GM12878 (cell line): ENCODE measurements around the gene CTNNA3. TPM values are rescaled to one million over a fixed set of nuclear protein-coding genes. Genes with fewer than 3 reads are reported as not detected.

ENCODE experiments used
- ATAC-seq: fragments of 200-7000 bp; cut with Tn5 transposase; 3 replicates; pipeline ENCODE4 v1.9.1; 2020; ENCODE audit warnings: mild to moderate bottlenecking, moderate library complexity
- BruUV-seq: library from RNA; stranded (reverse); fragments of 400-500 nt; replicated peaks from 2 replicates; lab custom pipeline; 2021; lab: Mats Ljungman, UMichigan
- CTCF ChIA-PET: fragments of 300-600 bp; sonication (Branson Sonifier 250); formaldehyde crosslinking; extraction: SDS; loops from one replicate; lab custom pipeline; 2021; ENCODE audit warnings: inconsistent platforms; lab: Yijun Ruan, JAX
- POLR2A ChIA-PET: fragments of 350-600 bp; formaldehyde crosslinking; extraction: SDS; loops from one replicate; lab custom pipeline; 2021; ENCODE audit warnings: inconsistent platforms; lab: Charles Lee
- RAD21 ChIA-PET: fragments of 300-600 bp; sonication (Branson Sonifier 250); formaldehyde crosslinking; loops from one replicate; lab custom pipeline; 2023; ENCODE audit warnings: antibody characterized with exemption; ENCODE audit not compliant: unreplicated experiment; lab: Charles Lee
- SMC1A ChIA-PET: fragments of 300-600 bp; sonication (Branson Sonifier 250); formaldehyde crosslinking; loops from one replicate; lab custom pipeline; 2023; ENCODE audit not compliant: unreplicated experiment, uncharacterized antibody; lab: Charles Lee
- DNase-seq: peaks from one replicate; pipeline ENCODE4 v3.0.0-alpha.2; 2011; ENCODE audit warnings: low read depth, low spot score
- FAIRE-seq: peaks from 3 replicates; lab custom pipeline; 2011; peaks lifted over from hg19 to GRCh38; lab: Jason Lieb, UNC
- H2AFZ ChIP-seq: 2 replicates; pipeline ENCODE4 v1.6.0; 2011; ENCODE audit warnings: low read depth, low read length, control low read depth; ENCODE audit not compliant: control insufficient read depth
- H3K27ac ChIP-seq: 2 replicates; pipeline ENCODE4 v1.5.1; 2011; ENCODE audit warnings: control low read depth; ENCODE audit not compliant: control insufficient read depth, insufficient read depth
- H3K27me3 ChIP-seq, 2 experiments: replicated peaks in 1 of 2; 2 replicates each; pipeline versions ENCODE4 v1.6.0 to v1.6.1; 2011; ENCODE audit warnings: low read length in 1 of 2; ENCODE audit not compliant: control insufficient read depth in 2 of 2, insufficient read depth in 2 of 2
- H3K36me3 ChIP-seq, 2 experiments: 2 replicates each; pipeline ENCODE4 v1.5.1; 2011; ENCODE audit warnings: low read length in 1 of 2; ENCODE audit not compliant: control insufficient read depth in 2 of 2, insufficient read depth in 2 of 2
- H3K4me1 ChIP-seq: 2 replicates; pipeline ENCODE4 v1.6.1; 2011; ENCODE audit warnings: mild to moderate bottlenecking, low read length, moderate library complexity, mixed read lengths; ENCODE audit not compliant: control insufficient read depth, insufficient read depth
- H3K4me2 ChIP-seq: 2 replicates; pipeline ENCODE4 v1.6.0; 2011; ENCODE audit warnings: control low read depth; ENCODE audit not compliant: control insufficient read depth, insufficient read depth
- H3K4me3 ChIP-seq: fragments of 200-600 bp; sonication (generic); 2 replicates; pipeline ENCODE4 v1.5.1; 2016
- H3K79me2 ChIP-seq: 2 replicates; pipeline ENCODE4 v1.6.0; 2011; ENCODE audit warnings: low read length; ENCODE audit not compliant: control insufficient read depth, insufficient read depth
- H3K9ac ChIP-seq: 2 replicates; pipeline ENCODE4 v1.8.0; 2011; ENCODE audit warnings: low read length, control low read depth, mixed read lengths; ENCODE audit not compliant: control insufficient read depth, insufficient read depth
- H3K9me3 ChIP-seq: replicated peaks from 3 replicates; pipeline ENCODE4 v1.5.1; 2011; ENCODE audit warnings: mild to moderate bottlenecking, low read length; ENCODE audit not compliant: control insufficient read depth, insufficient read depth
- H4K20me1 ChIP-seq: 2 replicates; pipeline ENCODE4 v1.6.0; 2011; ENCODE audit not compliant: control insufficient read depth, insufficient read depth
- BCL3 ChIP-seq: IDR thresholded peaks from 2 replicates; pipeline ENCODE4 v1.6.1; 2011; ENCODE audit warnings: borderline replicate concordance, low read depth, mild to moderate bottlenecking, moderate library complexity, low read length; ENCODE audit not compliant: insufficient read depth, poor library complexity, severe bottlenecking
- CHD1 ChIP-seq: IDR thresholded peaks from 2 replicates; pipeline ENCODE4 v1.6.1; 2012; ENCODE audit warnings: low read depth, low read length, improper control_type of control experiment
- CHD2 ChIP-seq: IDR thresholded peaks from 2 replicates; pipeline ENCODE4 v1.6.1; 2011; ENCODE audit warnings: low read depth, low read length, improper control_type of control experiment, borderline replicate concordance
- HDAC6 ChIP-seq: fragments of 200-600 bp; sonication (generic); IDR thresholded peaks from one replicate; pipeline ENCODE4 v1.8.0; 2017; ENCODE audit warnings: antibody characterized with exemption; ENCODE audit not compliant: unreplicated experiment
- POLR2AphosphoS5 ChIP-seq: IDR thresholded peaks from 2 replicates; pipeline ENCODE4 v1.6.1; 2011; ENCODE audit warnings: mild to moderate bottlenecking, low read length, inconsistent platforms
- RELB ChIP-seq: fragments of 450-650 bp; IDR thresholded peaks from 2 replicates; pipeline ENCODE4 v1.6.1; 2017; ENCODE audit warnings: low read depth, mild to moderate bottlenecking, moderate library complexity
- RFX5 ChIP-seq: IDR thresholded peaks from 2 replicates; pipeline ENCODE4 v1.6.1; 2011; ENCODE audit warnings: low read depth, low read length, improper control_type of control experiment
- SP1 ChIP-seq: IDR thresholded peaks from one replicate; pipeline ENCODE4 v1.6.1; 2011; ENCODE audit warnings: low read depth, low read length
- USF1 ChIP-seq: IDR thresholded peaks from 2 replicates; pipeline ENCODE4 v1.6.1; 2011; ENCODE audit warnings: borderline replicate concordance, low read depth, mild to moderate bottlenecking, moderate library complexity, mixed read lengths, low read length; ENCODE audit not compliant: insufficient read depth; ENCODE audit errors: extremely low read length
- YBX1 ChIP-seq: fragments of 450-650 bp; IDR thresholded peaks from 2 replicates; pipeline ENCODE4 v1.6.1; 2016; ENCODE audit warnings: antibody characterized with exemption
- ZNF217 ChIP-seq: fragments of 450-650 bp; IDR thresholded peaks from 2 replicates; pipeline ENCODE4 v1.6.1; 2017; ENCODE audit warnings: antibody characterized with exemption, mild to moderate bottlenecking
- in situ Hi-C: fragments of 300-500 bp; cut with MboI; formaldehyde crosslinking; loops from 9 replicates; pipeline ENCODE4 v1.14.3; 2018; ENCODE audit warnings: mixed read lengths
- intact Hi-C: fragments of 100-400 bp; cut with micrococcal nuclease; formaldehyde crosslinking; loops from one replicate; pipeline ENCODE4 v1.14.2; 2022; ENCODE audit not compliant: unreplicated experiment
- polyA plus RNA-seq, 11 experiments: library from polyadenylated mRNA; depleted of rRNA in 4 of 11; unstranded in 6 of 11; stranded (reverse) in 5 of 11; fragments of >200 nt; fragmentation: Nextera tagmentation in 4 of 11; fragmentation: Illumina TruSeq in 1 of 11; extraction: Ambion mirVana in 4 of 11; extraction: Trizol in 1 of 11; gene quantifications; 1 replicate in 1 of 11; 2 replicates in 10 of 11; pipeline versions ENCODE4 v1.2.1 to v1.2.3, GENCODE V29; 2011 to 2016; ENCODE audit warnings: inconsistent platforms in 2 of 11, missing spikeins in 2 of 11, low read depth in 1 of 11
- total RNA-seq, 4 experiments: library from RNA; depleted of rRNA in 3 of 4; stranded (reverse); fragments of >200 nt in 3 of 4; fragmentation: Illumina TruSeq in 1 of 4; extraction: Trizol in 1 of 4; gene quantifications; 2 replicates each; pipeline versions ENCODE4 v1.2.1 to v1.2.3, GENCODE V29; 2013 to 2021
- TF ChIP-seq, protein P1 (sequence below): fragments of 450-650 bp; IDR thresholded peaks from 2 replicates; pipeline ENCODE4 v1.6.1; 2016; ENCODE audit warnings: mild to moderate bottlenecking, moderate library complexity, borderline replicate concordance
- TF ChIP-seq, protein P2 (sequence below): fragments of 450-650 bp; IDR thresholded peaks from 2 replicates; pipeline ENCODE4 v1.6.1; 2017; ENCODE audit warnings: borderline replicate concordance

The CTNNA3 gene
- total and polyA plus RNA-seq, 10 of the 15 experiments (the other 5 are each of a cell fraction or from before 2014, with no cell fraction given): under 0.01 to 4.5 (median 0.22) TPM; not detected in 2

DNA sequence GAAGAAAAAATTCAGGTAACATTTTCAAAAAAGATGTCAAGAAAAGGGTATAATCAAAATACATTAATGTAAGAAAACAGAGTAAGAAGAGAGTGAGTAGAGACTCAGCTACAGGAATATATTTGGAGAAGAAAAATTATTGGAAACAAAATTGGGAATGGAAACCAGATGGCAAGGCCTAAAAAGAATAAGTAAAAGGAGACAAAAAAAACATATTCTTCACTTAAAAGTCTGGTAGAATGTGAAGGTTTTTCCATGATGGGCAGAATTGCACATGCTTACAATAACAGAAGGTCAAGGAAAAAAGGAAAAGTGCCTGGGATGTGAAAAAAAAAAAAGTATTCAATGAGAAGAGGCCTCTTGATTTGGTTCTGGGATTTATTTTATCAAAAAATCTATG, 1832.0 kb downstream of the CTNNA3 start:
- no TSS peak for BruUV-seq
- in situ Hi-C loops (no loop called here), intact Hi-C loops (no loop called here)
- CTCF ChIA-PET: no interaction called here
- Histone ChIP-seq H3K36me3 (no peaks in the 10 kb centered on the region), H3K9ac (no peak overlapping the region), H3K4me3 (no peak overlapping the region), H3K27ac (no peak overlapping the region), H2AFZ (no peak overlapping the region), H3K79me2 (no peaks in the 10 kb centered on the region), H3K4me1 (no peaks in the 10 kb centered on the region), H4K20me1 (no peaks in the 10 kb centered on the region), H3K9me3 (no peaks in the 10 kb centered on the region), H3K4me2 (no peak overlapping the region), H3K27me3 (no peaks in the 10 kb centered on the region)
- ATAC-seq: no peak
- FAIRE-seq: no peak
- RAD21 ChIA-PET: no interaction called here
- SMC1A ChIA-PET: interaction anchor here (1.0 to 1.4 kb wide), 2 partner anchors 18 to 21 kb away, joined by 3 read pairs; no protein-coding TSS in a partner anchor
- no peak for DNase-seq
- POLR2A ChIA-PET: no interaction called here
- TF ChIP-seq RELB (no peak), YBX1 (no peak), BCL3 (no peak), RFX5 (no peak), USF1 (no peak), SP1 (no peak), CHD2 (no peak), CHD1 (no peak), HDAC6 (no peak), POLR2AphosphoS5 (no peak), ZNF217 (no peak)
- TF ChIP-seq, protein P1, sequence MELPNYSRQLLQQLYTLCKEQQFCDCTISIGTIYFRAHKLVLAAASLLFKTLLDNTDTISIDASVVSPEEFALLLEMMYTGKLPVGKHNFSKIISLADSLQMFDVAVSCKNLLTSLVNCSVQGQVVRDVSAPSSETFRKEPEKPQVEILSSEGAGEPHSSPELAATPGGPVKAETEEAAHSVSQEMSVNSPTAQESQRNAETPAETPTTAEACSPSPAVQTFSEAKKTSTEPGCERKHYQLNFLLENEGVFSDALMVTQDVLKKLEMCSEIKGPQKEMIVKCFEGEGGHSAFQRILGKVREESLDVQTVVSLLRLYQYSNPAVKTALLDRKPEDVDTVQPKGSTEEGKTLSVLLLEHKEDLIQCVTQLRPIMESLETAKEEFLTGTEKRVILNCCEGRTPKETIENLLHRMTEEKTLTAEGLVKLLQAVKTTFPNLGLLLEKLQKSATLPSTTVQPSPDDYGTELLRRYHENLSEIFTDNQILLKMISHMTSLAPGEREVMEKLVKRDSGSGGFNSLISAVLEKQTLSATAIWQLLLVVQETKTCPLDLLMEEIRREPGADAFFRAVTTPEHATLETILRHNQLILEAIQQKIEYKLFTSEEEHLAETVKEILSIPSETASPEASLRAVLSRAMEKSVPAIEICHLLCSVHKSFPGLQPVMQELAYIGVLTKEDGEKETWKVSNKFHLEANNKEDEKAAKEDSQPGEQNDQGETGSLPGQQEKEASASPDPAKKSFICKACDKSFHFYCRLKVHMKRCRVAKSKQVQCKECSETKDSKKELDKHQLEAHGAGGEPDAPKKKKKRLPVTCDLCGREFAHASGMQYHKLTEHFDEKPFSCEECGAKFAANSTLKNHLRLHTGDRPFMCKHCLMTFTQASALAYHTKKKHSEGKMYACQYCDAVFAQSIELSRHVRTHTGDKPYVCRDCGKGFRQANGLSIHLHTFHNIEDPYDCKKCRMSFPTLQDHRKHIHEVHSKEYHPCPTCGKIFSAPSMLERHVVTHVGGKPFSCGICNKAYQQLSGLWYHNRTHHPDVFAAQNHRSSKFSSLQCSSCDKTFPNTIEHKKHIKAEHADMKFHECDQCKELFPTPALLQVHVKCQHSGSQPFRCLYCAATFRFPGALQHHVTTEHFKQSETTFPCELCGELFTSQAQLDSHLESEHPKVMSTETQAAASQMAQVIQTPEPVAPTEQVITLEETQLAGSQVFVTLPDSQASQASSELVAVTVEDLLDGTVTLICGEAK: no peak
- TF ChIP-seq, protein P2, sequence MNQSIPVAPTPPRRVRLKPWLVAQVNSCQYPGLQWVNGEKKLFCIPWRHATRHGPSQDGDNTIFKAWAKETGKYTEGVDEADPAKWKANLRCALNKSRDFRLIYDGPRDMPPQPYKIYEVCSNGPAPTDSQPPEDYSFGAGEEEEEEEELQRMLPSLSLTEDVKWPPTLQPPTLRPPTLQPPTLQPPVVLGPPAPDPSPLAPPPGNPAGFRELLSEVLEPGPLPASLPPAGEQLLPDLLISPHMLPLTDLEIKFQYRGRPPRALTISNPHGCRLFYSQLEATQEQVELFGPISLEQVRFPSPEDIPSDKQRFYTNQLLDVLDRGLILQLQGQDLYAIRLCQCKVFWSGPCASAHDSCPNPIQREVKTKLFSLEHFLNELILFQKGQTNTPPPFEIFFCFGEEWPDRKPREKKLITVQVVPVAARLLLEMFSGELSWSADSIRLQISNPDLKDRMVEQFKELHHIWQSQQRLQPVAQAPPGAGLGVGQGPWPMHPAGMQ: no peak
